HL-60 (cell line): ENCODE measurements around the gene MORF4L1.

ENCODE experiments used
- TF ChIP-seq, protein P1 (sequence below): IDR thresholded peaks from one replicate; pipeline ENCODE4 v1.5.1; 2011; ENCODE audit warnings: low read length, control low read depth, inconsistent platforms; ENCODE audit not compliant: insufficient read depth
- TF ChIP-seq, protein P2 (sequence below): IDR thresholded peaks from 2 replicates; pipeline ENCODE4 v1.6.1; 2012; ENCODE audit warnings: low read depth; ENCODE audit not compliant: insufficient replicate concordance

DNA sequence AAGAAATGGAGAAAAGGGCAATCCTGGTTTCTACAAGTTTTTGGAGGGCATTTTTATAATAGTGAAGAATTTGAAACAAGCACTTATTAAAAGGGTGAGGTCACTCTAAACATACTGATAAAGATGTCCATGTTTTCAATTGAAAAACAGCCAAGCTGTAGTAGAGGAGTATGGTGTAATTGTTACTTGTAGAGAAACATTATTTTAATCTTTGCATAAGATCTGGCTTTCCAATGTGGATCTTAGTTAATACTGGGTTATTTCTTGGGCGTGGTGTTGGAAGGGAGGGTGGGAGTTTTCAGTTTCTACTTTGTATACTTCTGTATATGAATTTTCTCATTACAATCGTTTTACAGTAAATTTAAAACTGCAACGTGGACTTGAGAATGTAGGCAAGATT is 22.8 kb downstream of the MORF4L1 start:
- TF ChIP-seq, protein P1, sequence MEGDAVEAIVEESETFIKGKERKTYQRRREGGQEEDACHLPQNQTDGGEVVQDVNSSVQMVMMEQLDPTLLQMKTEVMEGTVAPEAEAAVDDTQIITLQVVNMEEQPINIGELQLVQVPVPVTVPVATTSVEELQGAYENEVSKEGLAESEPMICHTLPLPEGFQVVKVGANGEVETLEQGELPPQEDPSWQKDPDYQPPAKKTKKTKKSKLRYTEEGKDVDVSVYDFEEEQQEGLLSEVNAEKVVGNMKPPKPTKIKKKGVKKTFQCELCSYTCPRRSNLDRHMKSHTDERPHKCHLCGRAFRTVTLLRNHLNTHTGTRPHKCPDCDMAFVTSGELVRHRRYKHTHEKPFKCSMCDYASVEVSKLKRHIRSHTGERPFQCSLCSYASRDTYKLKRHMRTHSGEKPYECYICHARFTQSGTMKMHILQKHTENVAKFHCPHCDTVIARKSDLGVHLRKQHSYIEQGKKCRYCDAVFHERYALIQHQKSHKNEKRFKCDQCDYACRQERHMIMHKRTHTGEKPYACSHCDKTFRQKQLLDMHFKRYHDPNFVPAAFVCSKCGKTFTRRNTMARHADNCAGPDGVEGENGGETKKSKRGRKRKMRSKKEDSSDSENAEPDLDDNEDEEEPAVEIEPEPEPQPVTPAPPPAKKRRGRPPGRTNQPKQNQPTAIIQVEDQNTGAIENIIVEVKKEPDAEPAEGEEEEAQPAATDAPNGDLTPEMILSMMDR = no peak
- TF ChIP-seq, protein P2, sequence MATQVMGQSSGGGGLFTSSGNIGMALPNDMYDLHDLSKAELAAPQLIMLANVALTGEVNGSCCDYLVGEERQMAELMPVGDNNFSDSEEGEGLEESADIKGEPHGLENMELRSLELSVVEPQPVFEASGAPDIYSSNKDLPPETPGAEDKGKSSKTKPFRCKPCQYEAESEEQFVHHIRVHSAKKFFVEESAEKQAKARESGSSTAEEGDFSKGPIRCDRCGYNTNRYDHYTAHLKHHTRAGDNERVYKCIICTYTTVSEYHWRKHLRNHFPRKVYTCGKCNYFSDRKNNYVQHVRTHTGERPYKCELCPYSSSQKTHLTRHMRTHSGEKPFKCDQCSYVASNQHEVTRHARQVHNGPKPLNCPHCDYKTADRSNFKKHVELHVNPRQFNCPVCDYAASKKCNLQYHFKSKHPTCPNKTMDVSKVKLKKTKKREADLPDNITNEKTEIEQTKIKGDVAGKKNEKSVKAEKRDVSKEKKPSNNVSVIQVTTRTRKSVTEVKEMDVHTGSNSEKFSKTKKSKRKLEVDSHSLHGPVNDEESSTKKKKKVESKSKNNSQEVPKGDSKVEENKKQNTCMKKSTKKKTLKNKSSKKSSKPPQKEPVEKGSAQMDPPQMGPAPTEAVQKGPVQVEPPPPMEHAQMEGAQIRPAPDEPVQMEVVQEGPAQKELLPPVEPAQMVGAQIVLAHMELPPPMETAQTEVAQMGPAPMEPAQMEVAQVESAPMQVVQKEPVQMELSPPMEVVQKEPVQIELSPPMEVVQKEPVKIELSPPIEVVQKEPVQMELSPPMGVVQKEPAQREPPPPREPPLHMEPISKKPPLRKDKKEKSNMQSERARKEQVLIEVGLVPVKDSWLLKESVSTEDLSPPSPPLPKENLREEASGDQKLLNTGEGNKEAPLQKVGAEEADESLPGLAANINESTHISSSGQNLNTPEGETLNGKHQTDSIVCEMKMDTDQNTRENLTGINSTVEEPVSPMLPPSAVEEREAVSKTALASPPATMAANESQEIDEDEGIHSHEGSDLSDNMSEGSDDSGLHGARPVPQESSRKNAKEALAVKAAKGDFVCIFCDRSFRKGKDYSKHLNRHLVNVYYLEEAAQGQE = no peak
